GM12878 (cell line): ENCODE data around the gene EPB41L1. TPM values are rescaled to one million over a fixed set of nuclear protein-coding genes. Genes with fewer than 3 reads are reported as not detected.

ENCODE experiments used
- ATAC-seq: fragments of 200-7000 bp; cut with Tn5 transposase; 3 replicates; pipeline ENCODE4 v1.9.1; 2020; ENCODE audit warnings: mild to moderate bottlenecking, moderate library complexity
- BruUV-seq: library from RNA; stranded (reverse); fragments of 400-500 nt; replicated peaks from 2 replicates; lab custom pipeline; 2021; lab: Mats Ljungman, UMichigan
- CTCF ChIA-PET: fragments of 300-600 bp; sonication (Branson Sonifier 250); formaldehyde crosslinking; extraction: SDS; loops from one replicate; lab custom pipeline; 2021; ENCODE audit warnings: inconsistent platforms; lab: Yijun Ruan, JAX
- POLR2A ChIA-PET: fragments of 350-600 bp; formaldehyde crosslinking; extraction: SDS; loops from one replicate; lab custom pipeline; 2021; ENCODE audit warnings: inconsistent platforms; lab: Charles Lee
- RAD21 ChIA-PET: fragments of 300-600 bp; sonication (Branson Sonifier 250); formaldehyde crosslinking; loops from one replicate; lab custom pipeline; 2023; ENCODE audit warnings: antibody characterized with exemption; ENCODE audit not compliant: unreplicated experiment; lab: Charles Lee
- SMC1A ChIA-PET: fragments of 300-600 bp; sonication (Branson Sonifier 250); formaldehyde crosslinking; loops from one replicate; lab custom pipeline; 2023; ENCODE audit not compliant: unreplicated experiment, uncharacterized antibody; lab: Charles Lee
- DNase-seq: peaks from one replicate; pipeline ENCODE4 v3.0.0-alpha.2; 2011; ENCODE audit warnings: low read depth, low spot score
- FAIRE-seq: peaks from 3 replicates; lab custom pipeline; 2011; peaks lifted over from hg19 to GRCh38; lab: Jason Lieb, UNC
- H2AFZ ChIP-seq: 2 replicates; pipeline ENCODE4 v1.6.0; 2011; ENCODE audit warnings: low read depth, low read length, control low read depth; ENCODE audit not compliant: control insufficient read depth
- H3K27ac ChIP-seq: 2 replicates; pipeline ENCODE4 v1.5.1; 2011; ENCODE audit warnings: control low read depth; ENCODE audit not compliant: control insufficient read depth, insufficient read depth
- H3K27me3 ChIP-seq, 2 experiments: replicated peaks in 1 of 2; 2 replicates each; pipeline versions ENCODE4 v1.6.0 to v1.6.1; 2011; ENCODE audit warnings: low read length in 1 of 2; ENCODE audit not compliant: control insufficient read depth in 2 of 2, insufficient read depth in 2 of 2
- H3K36me3 ChIP-seq, 2 experiments: 2 replicates each; pipeline ENCODE4 v1.5.1; 2011; ENCODE audit warnings: low read length in 1 of 2; ENCODE audit not compliant: control insufficient read depth in 2 of 2, insufficient read depth in 2 of 2
- H3K4me1 ChIP-seq: 2 replicates; pipeline ENCODE4 v1.6.1; 2011; ENCODE audit warnings: mild to moderate bottlenecking, low read length, moderate library complexity, mixed read lengths; ENCODE audit not compliant: control insufficient read depth, insufficient read depth
- H3K4me2 ChIP-seq: 2 replicates; pipeline ENCODE4 v1.6.0; 2011; ENCODE audit warnings: control low read depth; ENCODE audit not compliant: control insufficient read depth, insufficient read depth
- H3K4me3 ChIP-seq: fragments of 200-600 bp; sonication (generic); 2 replicates; pipeline ENCODE4 v1.5.1; 2016
- H3K79me2 ChIP-seq: 2 replicates; pipeline ENCODE4 v1.6.0; 2011; ENCODE audit warnings: low read length; ENCODE audit not compliant: control insufficient read depth, insufficient read depth
- H3K9ac ChIP-seq: 2 replicates; pipeline ENCODE4 v1.8.0; 2011; ENCODE audit warnings: low read length, control low read depth, mixed read lengths; ENCODE audit not compliant: control insufficient read depth, insufficient read depth
- H3K9me3 ChIP-seq: replicated peaks from 3 replicates; pipeline ENCODE4 v1.5.1; 2011; ENCODE audit warnings: mild to moderate bottlenecking, low read length; ENCODE audit not compliant: control insufficient read depth, insufficient read depth
- H4K20me1 ChIP-seq: 2 replicates; pipeline ENCODE4 v1.6.0; 2011; ENCODE audit not compliant: control insufficient read depth, insufficient read depth
- FOS ChIP-seq: IDR thresholded peaks from 3 replicates; pipeline ENCODE4 v1.6.1; 2011; ENCODE audit warnings: borderline replicate concordance; ENCODE audit not compliant: insufficient read length; ENCODE audit errors: extremely low read depth
- IRF4 ChIP-seq: IDR thresholded peaks from 2 replicates; pipeline ENCODE4 v1.6.1; 2011; ENCODE audit warnings: low read depth, low read length
- LARP7 ChIP-seq: fragments of 450-650 bp; IDR thresholded peaks from 2 replicates; pipeline ENCODE4 v1.6.1; 2017; ENCODE audit warnings: mild to moderate bottlenecking
- MTA2 ChIP-seq: fragments of 450-650 bp; IDR thresholded peaks from 2 replicates; pipeline ENCODE4 v1.6.1; 2016; ENCODE audit warnings: low read depth, mild to moderate bottlenecking, moderate library complexity
- POLR2A ChIP-seq: IDR thresholded peaks from 2 replicates; pipeline ENCODE4 v1.6.1; 2011; ENCODE audit warnings: low read depth, mild to moderate bottlenecking, low read length
- POLR2AphosphoS2 ChIP-seq: IDR thresholded peaks from 2 replicates; pipeline ENCODE4 v1.6.1; 2011; ENCODE audit warnings: low read depth, mild to moderate bottlenecking, low read length, improper control_type of control experiment, moderate library complexity
- SMARCA5 ChIP-seq: fragments of 450-650 bp; IDR thresholded peaks from 2 replicates; pipeline ENCODE4 v1.6.1; 2017; ENCODE audit warnings: mild to moderate bottlenecking
- SP1 ChIP-seq: IDR thresholded peaks from one replicate; pipeline ENCODE4 v1.6.1; 2011; ENCODE audit warnings: low read depth, low read length
- SRF ChIP-seq, 2 experiments: IDR thresholded peaks; 2 replicates each; pipeline ENCODE4 v1.6.1; 2011; ENCODE audit warnings: low read depth in 2 of 2, low read length in 2 of 2, mild to moderate bottlenecking in 1 of 2, moderate library complexity in 1 of 2
- ZBED1 ChIP-seq: IDR thresholded peaks from 2 replicates; pipeline ENCODE4 v1.6.1; 2016; ENCODE audit warnings: borderline replicate concordance
- WGBS: methylation state at CpG from one replicate; pipeline ENCODE4 v1.1.6; 2016; ENCODE audit warnings: low lambda C conversion rate; ENCODE audit not compliant: insufficient replicate concordance, insufficient coverage; ENCODE audit errors: missing lambda C conversion rate; 5-methylcytosine and 5-hydroxymethylcytosine counted together
- in situ Hi-C: fragments of 300-500 bp; cut with MboI; formaldehyde crosslinking; loops from 9 replicates; pipeline ENCODE4 v1.14.3; 2018; ENCODE audit warnings: mixed read lengths
- intact Hi-C: fragments of 100-400 bp; cut with micrococcal nuclease; formaldehyde crosslinking; loops from one replicate; pipeline ENCODE4 v1.14.2; 2022; ENCODE audit not compliant: unreplicated experiment
- polyA plus RNA-seq, 11 experiments: library from polyadenylated mRNA; depleted of rRNA in 4 of 11; unstranded in 6 of 11; stranded (reverse) in 5 of 11; fragments of >200 nt; fragmentation: Nextera tagmentation in 4 of 11; fragmentation: Illumina TruSeq in 1 of 11; extraction: Ambion mirVana in 4 of 11; extraction: Trizol in 1 of 11; gene quantifications; 1 replicate in 1 of 11; 2 replicates in 10 of 11; pipeline versions ENCODE4 v1.2.1 to v1.2.3, GENCODE V29; 2011 to 2016; ENCODE audit warnings: inconsistent platforms in 2 of 11, missing spikeins in 2 of 11, low read depth in 1 of 11
- total RNA-seq, 4 experiments: library from RNA; depleted of rRNA in 3 of 4; stranded (reverse); fragments of >200 nt in 3 of 4; fragmentation: Illumina TruSeq in 1 of 4; extraction: Trizol in 1 of 4; gene quantifications; 2 replicates each; pipeline versions ENCODE4 v1.2.1 to v1.2.3, GENCODE V29; 2013 to 2021
- TF ChIP-seq, protein P1 (sequence below): IDR thresholded peaks from 2 replicates; pipeline ENCODE4 v1.6.1; 2011; ENCODE audit warnings: mild to moderate bottlenecking, low read depth, low read length, moderate library complexity; ENCODE audit not compliant: insufficient replicate concordance
- TF ChIP-seq, protein P2 (sequence below): fragments of 450-650 bp; IDR thresholded peaks from 2 replicates; pipeline ENCODE4 v1.6.1; 2016; ENCODE audit warnings: mild to moderate bottlenecking, moderate library complexity, borderline replicate concordance
- TF ChIP-seq, protein P3 (sequence below), 3 experiments: IDR thresholded peaks in 2 of 3; conservative IDR thresholded peaks in 1 of 3; 2 replicates each; pipeline ENCODE4 v1.5.1; 2011; ENCODE audit warnings: low read depth in 3 of 3, low read length in 3 of 3, mild to moderate bottlenecking in 3 of 3, control low read depth in 2 of 3, moderate library complexity in 2 of 3, inconsistent platforms in 1 of 3, mixed read lengths in 1 of 3; ENCODE audit not compliant: control insufficient read depth in 2 of 3, insufficient read depth in 1 of 3; ENCODE audit errors: extremely low read depth in 1 of 3

The EPB41L1 gene
- total and polyA plus RNA-seq, 10 of the 15 experiments (the other 5 are each of a cell fraction or from before 2014, with no cell fraction given): 0.08 to 3.2 (median 0.31) TPM

DNA sequence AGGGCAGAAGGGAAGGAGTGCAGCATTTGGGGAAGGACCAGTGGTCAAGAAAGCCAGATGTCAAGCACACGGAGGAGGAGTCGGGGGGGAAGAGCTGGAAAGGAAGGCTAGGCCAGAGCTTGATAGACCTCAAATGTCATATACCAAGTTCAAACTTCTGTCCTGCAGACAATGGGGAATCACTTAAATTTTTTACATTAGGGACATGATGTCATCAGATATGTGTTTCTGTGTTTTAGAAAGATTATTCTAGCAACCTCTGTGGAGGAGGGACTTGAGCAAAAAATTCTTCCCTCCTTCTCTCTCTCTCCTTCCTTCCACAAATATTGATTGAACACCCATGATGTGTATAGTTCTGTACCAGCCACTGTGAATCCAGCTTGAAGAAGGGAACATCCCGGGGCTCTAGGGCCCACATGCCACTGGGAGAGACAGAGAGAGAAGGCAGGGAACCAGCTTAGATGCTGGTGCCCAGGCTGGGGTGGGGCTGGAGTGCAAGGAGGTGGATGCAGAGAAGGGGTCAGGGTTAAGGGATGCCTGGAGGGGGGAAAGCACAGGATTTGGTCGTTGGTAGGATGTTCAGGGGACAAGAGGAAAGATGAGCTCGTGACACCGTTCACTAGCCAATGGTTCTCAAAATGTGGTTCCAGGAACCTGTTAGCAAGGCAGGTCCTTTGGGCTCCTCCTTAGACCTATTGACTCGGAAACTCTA is 61.9 kb downstream of the EPB41L1 start (continued):
- TF ChIP-seq SRF (IDR thresholded peaks at IDR 0.05; ENCODE audit: low read depth in 2 of 2, low read length in 2 of 2) (no peak), SMARCA5 (no peak), SP1 (no peak), POLR2A (no peak), MTA2 (no peak), LARP7 (no peak)
- TF ChIP-seq, protein P1, sequence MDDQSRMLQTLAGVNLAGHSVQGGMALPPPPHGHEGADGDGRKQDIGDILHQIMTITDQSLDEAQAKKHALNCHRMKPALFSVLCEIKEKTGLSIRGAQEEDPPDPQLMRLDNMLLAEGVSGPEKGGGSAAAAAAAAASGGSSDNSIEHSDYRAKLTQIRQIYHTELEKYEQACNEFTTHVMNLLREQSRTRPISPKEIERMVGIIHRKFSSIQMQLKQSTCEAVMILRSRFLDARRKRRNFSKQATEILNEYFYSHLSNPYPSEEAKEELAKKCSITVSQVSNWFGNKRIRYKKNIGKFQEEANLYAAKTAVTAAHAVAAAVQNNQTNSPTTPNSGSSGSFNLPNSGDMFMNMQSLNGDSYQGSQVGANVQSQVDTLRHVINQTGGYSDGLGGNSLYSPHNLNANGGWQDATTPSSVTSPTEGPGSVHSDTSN: no peak
- TF ChIP-seq, all 136 proteins: peak for 0

DNA sequence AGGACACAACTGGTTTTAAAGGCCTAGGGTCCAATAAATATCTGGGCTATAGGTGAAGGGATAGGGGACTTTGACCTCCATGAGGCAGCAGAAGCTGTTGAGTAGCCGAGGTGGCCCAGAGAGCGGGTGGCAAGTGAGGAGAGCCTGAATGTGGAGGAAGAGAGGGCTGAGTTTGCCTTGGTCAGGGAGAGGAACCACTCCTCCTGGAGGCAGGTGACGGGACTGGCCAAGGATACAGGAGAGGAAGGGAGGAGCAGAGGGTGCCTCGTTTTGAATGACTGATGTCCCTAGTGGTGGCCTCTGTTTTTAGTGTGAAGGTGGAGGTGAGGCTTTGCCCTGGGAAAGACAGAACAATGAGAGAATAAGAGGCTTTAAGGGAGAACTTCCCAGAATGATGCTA is 62.7 kb downstream of the EPB41L1 start:
- H3K79me2 ChIP-seq: no peaks in the 10 kb centered on the region
- no peak overlapping the region for H3K9ac ChIP-seq
- POLR2A ChIA-PET: no interaction called here
- H4K20me1 ChIP-seq: no peaks in the 10 kb centered on the region
- BruUV-seq: no TSS peak
- H3K9me3 ChIP-seq: no peaks in the 10 kb centered on the region
- SMC1A ChIA-PET: interaction anchor here (1.0 kb wide), 1 partner anchor 182 kb away, joined by 3 read pairs; no protein-coding TSS in a partner anchor
- TF ChIP-seq FOS (no peak), ZBED1 (no peak), MTA2 (no peak), IRF4 (no peak), POLR2AphosphoS2 (no peak)
- TF ChIP-seq, protein P2, sequence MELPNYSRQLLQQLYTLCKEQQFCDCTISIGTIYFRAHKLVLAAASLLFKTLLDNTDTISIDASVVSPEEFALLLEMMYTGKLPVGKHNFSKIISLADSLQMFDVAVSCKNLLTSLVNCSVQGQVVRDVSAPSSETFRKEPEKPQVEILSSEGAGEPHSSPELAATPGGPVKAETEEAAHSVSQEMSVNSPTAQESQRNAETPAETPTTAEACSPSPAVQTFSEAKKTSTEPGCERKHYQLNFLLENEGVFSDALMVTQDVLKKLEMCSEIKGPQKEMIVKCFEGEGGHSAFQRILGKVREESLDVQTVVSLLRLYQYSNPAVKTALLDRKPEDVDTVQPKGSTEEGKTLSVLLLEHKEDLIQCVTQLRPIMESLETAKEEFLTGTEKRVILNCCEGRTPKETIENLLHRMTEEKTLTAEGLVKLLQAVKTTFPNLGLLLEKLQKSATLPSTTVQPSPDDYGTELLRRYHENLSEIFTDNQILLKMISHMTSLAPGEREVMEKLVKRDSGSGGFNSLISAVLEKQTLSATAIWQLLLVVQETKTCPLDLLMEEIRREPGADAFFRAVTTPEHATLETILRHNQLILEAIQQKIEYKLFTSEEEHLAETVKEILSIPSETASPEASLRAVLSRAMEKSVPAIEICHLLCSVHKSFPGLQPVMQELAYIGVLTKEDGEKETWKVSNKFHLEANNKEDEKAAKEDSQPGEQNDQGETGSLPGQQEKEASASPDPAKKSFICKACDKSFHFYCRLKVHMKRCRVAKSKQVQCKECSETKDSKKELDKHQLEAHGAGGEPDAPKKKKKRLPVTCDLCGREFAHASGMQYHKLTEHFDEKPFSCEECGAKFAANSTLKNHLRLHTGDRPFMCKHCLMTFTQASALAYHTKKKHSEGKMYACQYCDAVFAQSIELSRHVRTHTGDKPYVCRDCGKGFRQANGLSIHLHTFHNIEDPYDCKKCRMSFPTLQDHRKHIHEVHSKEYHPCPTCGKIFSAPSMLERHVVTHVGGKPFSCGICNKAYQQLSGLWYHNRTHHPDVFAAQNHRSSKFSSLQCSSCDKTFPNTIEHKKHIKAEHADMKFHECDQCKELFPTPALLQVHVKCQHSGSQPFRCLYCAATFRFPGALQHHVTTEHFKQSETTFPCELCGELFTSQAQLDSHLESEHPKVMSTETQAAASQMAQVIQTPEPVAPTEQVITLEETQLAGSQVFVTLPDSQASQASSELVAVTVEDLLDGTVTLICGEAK: no peak
- TF ChIP-seq, protein P3, sequence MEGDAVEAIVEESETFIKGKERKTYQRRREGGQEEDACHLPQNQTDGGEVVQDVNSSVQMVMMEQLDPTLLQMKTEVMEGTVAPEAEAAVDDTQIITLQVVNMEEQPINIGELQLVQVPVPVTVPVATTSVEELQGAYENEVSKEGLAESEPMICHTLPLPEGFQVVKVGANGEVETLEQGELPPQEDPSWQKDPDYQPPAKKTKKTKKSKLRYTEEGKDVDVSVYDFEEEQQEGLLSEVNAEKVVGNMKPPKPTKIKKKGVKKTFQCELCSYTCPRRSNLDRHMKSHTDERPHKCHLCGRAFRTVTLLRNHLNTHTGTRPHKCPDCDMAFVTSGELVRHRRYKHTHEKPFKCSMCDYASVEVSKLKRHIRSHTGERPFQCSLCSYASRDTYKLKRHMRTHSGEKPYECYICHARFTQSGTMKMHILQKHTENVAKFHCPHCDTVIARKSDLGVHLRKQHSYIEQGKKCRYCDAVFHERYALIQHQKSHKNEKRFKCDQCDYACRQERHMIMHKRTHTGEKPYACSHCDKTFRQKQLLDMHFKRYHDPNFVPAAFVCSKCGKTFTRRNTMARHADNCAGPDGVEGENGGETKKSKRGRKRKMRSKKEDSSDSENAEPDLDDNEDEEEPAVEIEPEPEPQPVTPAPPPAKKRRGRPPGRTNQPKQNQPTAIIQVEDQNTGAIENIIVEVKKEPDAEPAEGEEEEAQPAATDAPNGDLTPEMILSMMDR (IDR thresholded peaks at IDR 0.05 in 2 of 3, conservative IDR thresholded peaks at IDR 0.05 in 1 of 3; ENCODE audit: control insufficient read depth in 2 of 3, extremely low read depth in 1 of 3, insufficient read depth in 1 of 3, low read depth in 3 of 3, low read length in 3 of 3): 0 out of 6 replicates have a peak, but pooled peaks of 1 of the 3 experiments have one; percentile 3
- in situ Hi-C loops: no loop called here
- H3K27ac ChIP-seq: no peak overlapping the region
- RAD21 ChIA-PET: interaction anchor here (1.5 kb wide), 1 partner anchor 222 kb away, joined by 6 read pairs; no protein-coding TSS in a partner anchor
- intact Hi-C loops: no loop called here
- WGBS: 32% methylated on average over 4 of the region's 4 CpGs
- no peak for DNase-seq
- H3K4me2 ChIP-seq: no peak overlapping the region
- H3K27me3 ChIP-seq: no peaks in the 10 kb centered on the region; a peak in 2 of 4 replicates
- no peak for FAIRE-seq
- no peak; the same call in 2 of the 3 replicates for ATAC-seq
- H3K36me3 ChIP-seq: no peaks in the 10 kb centered on the region
- H3K4me3 ChIP-seq: no peak overlapping the region
- CTCF ChIA-PET: interaction anchor here (1.2 to 3.5 kb wide), 5 partner anchors 14 to 230 kb away, joined by 4 to 17 read pairs (median 6); no protein-coding TSS in a partner anchor
- no peak overlapping the region for H2AFZ ChIP-seq
- H3K4me1 ChIP-seq: no peaks in the 10 kb centered on the region; the same call in 1 of the 2 replicates
